ENCODE data around the gene SYNRG.
A peak's percentile ranks its signal among the peaks of the same experiment; 100 is the strongest.

The SYNRG gene

DNA sequence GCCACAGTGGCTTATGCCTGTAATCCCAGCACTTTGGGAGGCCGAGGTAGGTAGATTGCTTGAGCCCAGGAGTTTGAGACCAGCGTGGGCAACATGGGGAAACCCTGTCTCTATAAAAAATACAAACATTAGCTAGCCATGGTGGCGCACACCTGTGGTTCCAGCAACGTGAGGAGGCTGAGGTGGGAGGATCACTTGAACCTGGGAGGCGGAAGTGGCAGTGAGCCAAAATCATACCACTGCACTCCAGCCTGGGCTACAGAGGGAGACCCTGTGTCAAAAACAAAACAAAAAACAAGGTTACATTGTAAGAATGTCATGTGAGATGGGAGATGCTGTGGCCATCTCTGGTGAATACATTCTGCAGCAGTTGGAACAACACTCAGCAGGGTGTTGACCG, 106.1 kb downstream of the SYNRG start:
- H3K27ac ChIP-seq (ENCODE audit: low read length), result no peak overlapping the region
- H3K27me3 ChIP-seq (ENCODE audit: control insufficient read depth, insufficient read depth, low read length), result no peaks in the 10 kb centered on the region
- no peaks in the 10 kb centered on the region for H3K4me1 ChIP-seq (ENCODE audit: control insufficient read depth, insufficient read depth, low read length)
- no CpG with 5 or more reads among the region's 6 CpGs for WGBS (ENCODE audit: insufficient coverage, insufficient read length)
- H3K9me3 ChIP-seq (ENCODE audit: control insufficient read depth, insufficient read depth, low read length), result no peaks in the 10 kb centered on the region
- no peak overlapping the region for H3K4me3 ChIP-seq (ENCODE audit: low read length)
- H3K36me3 ChIP-seq (ENCODE audit: control insufficient read depth, insufficient read depth, low read length), result no peaks in the 10 kb centered on the region
- no peak for DNase-seq (ENCODE audit: low read depth, low spot score)

DNA sequence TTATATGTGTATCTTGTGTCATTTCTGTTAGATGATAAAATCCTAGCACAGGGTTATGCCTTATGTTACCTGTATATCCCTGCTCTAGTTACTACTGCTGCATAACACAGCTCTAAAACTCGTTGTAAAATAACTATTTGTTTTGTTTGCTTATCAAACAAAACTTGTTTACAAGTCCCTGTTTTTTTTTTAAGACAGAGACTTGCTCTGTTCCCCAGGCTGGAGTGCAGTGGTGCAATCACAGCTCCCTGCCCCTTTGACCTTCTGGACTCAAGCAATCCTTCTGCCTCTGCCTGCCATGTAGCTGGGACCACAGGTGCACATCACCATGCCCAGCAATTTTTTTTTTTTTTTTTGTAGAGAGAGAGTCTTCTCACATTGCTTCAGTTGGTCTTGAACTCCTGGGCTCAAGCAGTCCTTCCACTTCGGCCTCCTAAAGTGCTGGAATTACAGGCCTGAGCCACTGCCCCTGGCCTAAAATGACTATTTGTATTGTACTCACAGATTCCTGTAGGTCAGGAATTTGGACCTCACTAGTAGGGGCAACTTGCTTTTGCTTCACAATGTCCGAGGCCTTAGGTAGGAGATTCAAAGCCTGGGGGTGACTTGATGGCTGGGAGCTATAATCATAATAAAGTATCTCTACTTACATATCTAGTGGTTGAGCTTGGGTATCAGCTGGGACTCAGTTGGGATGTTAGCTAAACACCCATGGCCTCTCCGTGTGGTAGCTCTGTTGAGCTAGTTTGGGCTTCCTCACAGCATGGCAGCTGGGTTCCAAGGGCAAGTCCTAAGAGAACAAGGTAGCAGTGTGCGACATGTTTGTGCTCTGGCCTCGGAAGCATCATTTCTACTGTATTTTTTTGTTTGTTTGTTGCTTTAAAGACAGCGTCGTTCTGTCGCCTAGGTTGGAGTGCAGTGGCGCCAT, 106.9 kb downstream of the SYNRG start:
- Histone ChIP-seq H3K27ac (ENCODE audit: low read length) (no peak overlapping the region), H3K27me3 (ENCODE audit: control insufficient read depth, insufficient read depth, low read length) (no peaks in the 10 kb centered on the region), H3K4me1 (ENCODE audit: control insufficient read depth, insufficient read depth, low read length) (no peaks in the 10 kb centered on the region), H3K9me3 (ENCODE audit: control insufficient read depth, insufficient read depth, low read length) (no peaks in the 10 kb centered on the region), H3K4me3 (ENCODE audit: low read length) (no peak overlapping the region), H3K36me3 (ENCODE audit: control insufficient read depth, insufficient read depth, low read length) (no peaks in the 10 kb centered on the region)
- DNase-seq (ENCODE audit: low read depth, low spot score), result no peak
- no CpG with 5 or more reads among the region's 10 CpGs for WGBS (ENCODE audit: insufficient coverage, insufficient read length)

DNA sequence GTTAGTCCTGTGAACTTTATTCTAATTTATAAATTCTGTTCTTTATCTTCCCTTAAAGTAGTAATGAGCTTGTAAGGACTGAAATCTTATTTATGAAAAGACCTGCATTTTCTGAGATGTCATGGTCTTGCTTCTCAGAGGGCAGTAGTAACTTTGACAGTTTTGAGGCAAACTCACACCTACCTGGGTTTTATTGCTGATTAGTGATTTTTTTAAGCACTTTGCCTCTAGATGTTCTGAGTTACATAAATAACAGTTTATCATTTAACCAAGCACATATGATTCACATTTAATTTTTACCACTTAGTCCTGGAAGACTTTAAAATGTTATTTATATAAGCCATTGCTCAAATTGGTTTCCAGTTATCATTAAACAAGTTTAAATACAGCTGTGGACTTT, 108.8 kb downstream of the SYNRG start:
- Histone ChIP-seq H3K27me3 (ENCODE audit: control insufficient read depth, insufficient read depth, low read length) (no peaks in the 10 kb centered on the region), H3K27ac (ENCODE audit: low read length) (no peak overlapping the region), H3K4me3 (ENCODE audit: low read length) (no peak overlapping the region), H3K36me3 (ENCODE audit: control insufficient read depth, insufficient read depth, low read length) (no peaks in the 10 kb centered on the region), H3K4me1 (ENCODE audit: control insufficient read depth, insufficient read depth, low read length) (no peaks in the 10 kb centered on the region), H3K9me3 (ENCODE audit: control insufficient read depth, insufficient read depth, low read length) (no peaks in the 10 kb centered on the region)
- no peak for DNase-seq (ENCODE audit: low read depth, low spot score)

DNA sequence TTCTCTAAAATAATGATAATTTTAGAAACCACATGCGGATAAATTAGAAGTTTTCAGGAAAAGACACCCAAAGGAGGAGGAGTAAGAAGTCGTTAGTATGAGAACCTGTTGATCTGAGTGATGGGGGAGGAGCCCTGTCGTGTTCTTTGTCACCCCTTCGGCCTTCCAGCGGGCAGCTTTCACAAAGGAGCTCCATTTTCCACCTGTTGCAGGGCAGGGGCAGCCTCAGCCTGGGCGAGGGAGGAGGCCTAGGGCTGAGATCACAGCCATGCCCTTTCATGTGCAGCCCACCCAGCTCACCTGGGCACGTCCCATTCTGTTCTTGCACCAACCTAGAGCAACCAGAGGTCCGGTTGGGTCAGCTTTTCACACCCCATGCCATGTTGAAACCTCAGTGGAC, 114.2 kb downstream of the SYNRG start:
- H3K4me3 ChIP-seq (ENCODE audit: low read length), result no peak overlapping the region
- peaks cover 5% of the 10 kb centered on the region; the same call in 1 of the 2 replicates for H3K4me1 ChIP-seq (ENCODE audit: control insufficient read depth, insufficient read depth, low read length)
- no peaks in the 10 kb centered on the region for H3K9me3 ChIP-seq (ENCODE audit: control insufficient read depth, insufficient read depth, low read length)
- no peak overlapping the region for H3K27ac ChIP-seq (ENCODE audit: low read length)
- no CpG with 5 or more reads among the region's 8 CpGs for WGBS (ENCODE audit: insufficient coverage, insufficient read length)
- H3K27me3 ChIP-seq (ENCODE audit: control insufficient read depth, insufficient read depth, low read length), result no peaks in the 10 kb centered on the region
- H3K36me3 ChIP-seq (ENCODE audit: control insufficient read depth, insufficient read depth, low read length), result no peaks in the 10 kb centered on the region
- no peak for DNase-seq (ENCODE audit: low read depth, low spot score)

DNA sequence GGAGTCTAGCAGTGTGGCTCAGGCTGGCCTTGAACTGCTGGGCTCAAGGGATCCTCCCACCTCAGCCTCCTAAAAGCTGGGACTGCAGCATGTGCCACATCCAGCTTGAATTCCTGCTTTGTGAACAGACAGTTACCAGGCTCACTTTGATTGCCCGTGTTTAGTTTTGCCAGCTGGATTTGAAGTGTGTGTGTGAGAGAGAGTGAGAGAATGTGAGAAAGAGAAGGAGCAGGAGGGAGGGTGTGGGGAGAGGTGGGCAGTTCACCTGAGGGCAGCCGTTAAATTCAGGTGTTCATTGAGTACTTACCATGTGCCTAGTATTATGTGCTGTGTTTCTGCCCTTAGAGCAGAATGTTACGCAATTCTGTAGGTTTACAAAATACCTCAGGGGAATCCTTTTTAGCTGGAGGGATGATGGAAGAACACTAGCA, 114.8 kb downstream of the SYNRG start:
- peaks cover 5% of the 10 kb centered on the region; the same call in 1 of the 2 replicates for H3K4me1 ChIP-seq (ENCODE audit: control insufficient read depth, insufficient read depth, low read length)
- no peak overlapping the region for H3K27ac ChIP-seq (ENCODE audit: low read length)
- WGBS (ENCODE audit: insufficient coverage, insufficient read length), result no CpG with 5 or more reads among the region's 3 CpGs

DNA sequence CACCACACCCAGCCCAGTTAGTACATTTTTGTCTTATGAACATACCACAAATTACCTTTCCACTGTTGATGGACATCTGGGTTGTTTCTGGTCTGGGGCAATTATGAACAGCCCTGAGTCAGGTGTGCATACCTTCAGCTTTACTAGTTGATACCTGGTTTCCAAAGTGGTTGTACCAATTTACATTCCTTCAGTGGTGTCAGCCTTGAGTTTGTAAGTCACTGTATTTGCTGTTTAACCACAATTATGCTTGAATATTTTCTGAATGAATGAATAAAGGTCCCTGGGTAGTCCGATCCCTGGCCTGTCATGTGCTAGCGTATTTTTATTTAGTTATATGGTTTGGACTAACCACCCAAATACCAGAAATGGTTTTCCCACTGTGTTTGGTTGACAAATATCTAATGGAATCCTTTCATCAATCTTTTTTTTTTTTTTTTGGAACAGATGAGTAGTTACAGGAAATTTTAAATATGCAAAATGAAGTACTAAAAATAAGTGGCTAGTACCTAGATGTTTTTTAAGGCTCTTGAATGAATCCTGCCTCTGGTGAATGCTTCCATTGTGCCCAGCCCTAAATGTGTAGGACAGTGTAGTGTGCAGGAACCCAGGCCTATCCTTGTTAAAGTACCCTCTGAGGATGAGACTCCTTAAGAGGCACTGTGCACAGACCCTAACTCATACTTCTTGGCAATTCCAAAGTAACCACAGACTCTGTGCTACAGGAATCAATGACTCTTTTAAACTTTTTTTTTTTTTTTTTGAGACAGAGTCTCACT, 115.8 kb downstream of the SYNRG start:
- peaks cover 5% of the 10 kb centered on the region; the same call in 1 of the 2 replicates for H3K4me1 ChIP-seq (ENCODE audit: control insufficient read depth, insufficient read depth, low read length)
- no peak for DNase-seq (ENCODE audit: low read depth, low spot score)
- H3K27ac ChIP-seq (ENCODE audit: low read length), result no peak overlapping the region
- H3K9me3 ChIP-seq (ENCODE audit: control insufficient read depth, insufficient read depth, low read length), result no peaks in the 10 kb centered on the region
- no peak overlapping the region for H3K4me3 ChIP-seq (ENCODE audit: low read length)
- H3K27me3 ChIP-seq (ENCODE audit: control insufficient read depth, insufficient read depth, low read length), result no peaks in the 10 kb centered on the region
- H3K36me3 ChIP-seq (ENCODE audit: control insufficient read depth, insufficient read depth, low read length), result no peaks in the 10 kb centered on the region
- WGBS (ENCODE audit: insufficient coverage, insufficient read length), result no CpG with 5 or more reads among the region's 2 CpGs

More for the DNA sequence above, 114.8 kb downstream of the SYNRG start:
- Histone ChIP-seq H3K36me3 (ENCODE audit: control insufficient read depth, insufficient read depth, low read length) (no peaks in the 10 kb centered on the region), H3K27me3 (ENCODE audit: control insufficient read depth, insufficient read depth, low read length) (no peaks in the 10 kb centered on the region), H3K4me3 (ENCODE audit: low read length) (no peak overlapping the region), H3K9me3 (ENCODE audit: control insufficient read depth, insufficient read depth, low read length) (no peaks in the 10 kb centered on the region)
- no peak for DNase-seq (ENCODE audit: low read depth, low spot score)

DNA sequence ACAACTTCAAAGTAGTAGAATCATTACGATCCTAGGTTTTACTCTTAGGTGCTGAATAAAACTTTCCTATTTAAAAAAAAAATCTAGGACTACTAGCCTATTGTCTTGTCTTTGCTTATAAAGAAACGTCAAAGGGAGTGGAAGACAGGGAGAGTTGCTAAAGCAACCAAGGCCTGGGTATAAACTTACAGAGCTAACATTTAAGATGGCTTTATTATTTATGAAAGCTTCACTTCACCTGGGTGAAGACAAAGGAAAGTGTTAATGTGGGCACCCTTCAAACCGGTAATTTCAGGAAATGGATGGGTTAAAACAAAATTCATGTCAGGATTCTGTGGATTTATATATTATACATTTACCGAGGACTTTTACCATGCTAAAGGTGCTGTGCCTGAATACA, 117.1 kb downstream of the SYNRG start:
- Histone ChIP-seq H3K27me3 (ENCODE audit: control insufficient read depth, insufficient read depth, low read length) (no peaks in the 10 kb centered on the region), H3K27ac (ENCODE audit: low read length) (no peak overlapping the region), H3K4me3 (ENCODE audit: low read length) (no peak overlapping the region), H3K4me1 (ENCODE audit: control insufficient read depth, insufficient read depth, low read length) (peaks cover 5% of the 10 kb centered on the region; the same call in 1 of the 2 replicates), H3K36me3 (ENCODE audit: control insufficient read depth, insufficient read depth, low read length) (no peaks in the 10 kb centered on the region), H3K9me3 (ENCODE audit: control insufficient read depth, insufficient read depth, low read length) (no peaks in the 10 kb centered on the region)
- no peak for DNase-seq (ENCODE audit: low read depth, low spot score)
- no CpG with 5 or more reads among the region's 4 CpGs for WGBS (ENCODE audit: insufficient coverage, insufficient read length)

DNA sequence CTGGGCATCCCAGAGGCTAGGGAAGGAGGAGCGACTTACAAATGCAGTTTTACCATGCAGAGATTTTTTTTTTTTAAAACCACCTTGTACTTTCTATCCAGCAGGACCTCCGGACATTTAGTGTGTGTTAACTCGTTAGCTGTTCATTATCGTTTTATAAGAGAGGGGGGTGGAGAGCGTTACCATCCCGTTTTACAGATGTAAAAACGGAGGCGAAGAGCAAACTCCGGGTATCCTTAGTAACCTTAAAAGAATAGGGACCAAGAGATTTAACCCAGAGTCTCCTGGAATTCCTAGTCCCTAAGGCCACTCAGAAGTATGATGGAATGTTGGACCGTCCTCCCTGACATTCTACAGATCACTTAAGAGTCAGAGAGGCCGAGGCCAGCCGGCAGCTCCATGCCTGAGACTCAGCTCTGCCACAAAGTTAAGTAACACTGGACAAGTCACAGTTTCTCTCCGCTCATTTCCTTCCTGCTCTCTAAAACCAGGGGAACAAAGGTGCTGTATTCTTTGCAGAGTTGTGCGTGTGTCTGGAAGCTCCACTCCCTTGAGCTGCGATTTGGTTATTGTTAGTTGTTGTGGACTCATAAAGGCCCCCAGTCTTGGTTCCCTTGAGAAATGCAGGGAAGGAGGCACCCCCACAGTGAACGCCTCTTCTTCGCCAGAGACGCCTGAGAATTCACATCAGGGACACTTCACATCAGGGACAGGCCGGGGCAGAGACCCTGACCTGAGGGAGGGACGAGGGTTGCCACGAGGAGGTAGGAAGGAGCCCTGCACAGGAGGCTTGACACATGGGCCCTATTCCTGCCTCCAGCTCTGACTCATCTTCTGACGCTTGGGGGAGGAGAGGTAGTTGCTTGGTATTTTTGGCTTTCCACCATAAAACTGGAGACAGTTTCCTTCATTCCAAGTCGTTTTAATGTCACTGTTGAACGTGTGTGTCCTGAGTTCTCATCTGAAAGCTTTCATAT, 118.3 kb downstream of the SYNRG start:
- H3K4me1 ChIP-seq (ENCODE audit: control insufficient read depth, insufficient read depth, low read length), result peaks cover 5% of the 10 kb centered on the region; the same call in 1 of the 2 replicates
- no CpG with 5 or more reads among the region's 24 CpGs for WGBS (ENCODE audit: insufficient coverage, insufficient read length)
- DNase-seq (ENCODE audit: low read depth, low spot score), result no peak
- no peaks in the 10 kb centered on the region for H3K36me3 ChIP-seq (ENCODE audit: control insufficient read depth, insufficient read depth, low read length)
- no peaks in the 10 kb centered on the region for H3K9me3 ChIP-seq (ENCODE audit: control insufficient read depth, insufficient read depth, low read length)
- H3K4me3 ChIP-seq (ENCODE audit: low read length), result peak overlapping the region; percentile 42; the same call in 1 of the 2 replicates
- H3K27ac ChIP-seq (ENCODE audit: low read length), result no peak overlapping the region
- H3K27me3 ChIP-seq (ENCODE audit: control insufficient read depth, insufficient read depth, low read length), result no peaks in the 10 kb centered on the region

DNA sequence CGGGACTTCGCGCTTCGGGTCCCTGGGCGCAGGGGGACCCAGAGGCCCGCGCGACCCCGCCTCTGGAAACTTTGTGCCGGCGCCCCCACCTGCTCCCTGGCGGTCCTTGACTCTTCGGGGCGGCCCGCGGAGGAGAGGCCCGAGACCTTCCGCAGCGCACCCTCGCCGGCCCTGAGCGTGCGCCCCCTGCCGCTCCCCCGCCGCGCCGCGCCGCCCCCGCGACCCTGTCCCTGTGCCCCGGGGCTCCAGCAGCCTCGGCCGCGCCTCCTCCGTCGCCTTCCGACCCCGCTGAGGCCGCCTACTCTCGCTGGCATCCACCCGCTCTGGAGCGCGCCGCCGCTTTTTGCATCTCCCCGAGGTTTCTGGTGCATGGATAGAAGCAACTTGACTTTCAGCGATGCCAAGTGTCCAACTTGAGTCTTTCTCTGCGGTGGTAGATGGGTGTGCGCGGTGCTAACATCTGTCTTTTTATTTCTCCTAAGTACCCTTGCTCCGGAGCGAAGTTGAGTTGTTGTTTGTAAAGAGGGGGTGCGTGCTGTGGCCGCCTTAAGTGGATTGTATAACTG, 119.1 kb downstream of the SYNRG start:
- Histone ChIP-seq H3K9me3 (ENCODE audit: control insufficient read depth, insufficient read depth, low read length) (no peaks in the 10 kb centered on the region), H3K27me3 (ENCODE audit: control insufficient read depth, insufficient read depth, low read length) (no peaks in the 10 kb centered on the region), H3K4me1 (ENCODE audit: control insufficient read depth, insufficient read depth, low read length) (peaks cover 4% of the 10 kb centered on the region; the same call in 1 of the 2 replicates), H3K4me3 (ENCODE audit: low read length) (peak overlapping the region; percentile 42; the same call in 1 of the 2 replicates), H3K27ac (ENCODE audit: low read length) (no peak overlapping the region), H3K36me3 (ENCODE audit: control insufficient read depth, insufficient read depth, low read length) (no peaks in the 10 kb centered on the region)
- no CpG with 5 or more reads among the region's 56 CpGs for WGBS (ENCODE audit: insufficient coverage, insufficient read length)
- no peak for DNase-seq (ENCODE audit: low read depth, low spot score)
